Panc1 (cell line): ENCODE data around the gene IL1R2. TPM values are rescaled to one million over a fixed set of nuclear protein-coding genes. Genes with fewer than 3 reads are reported as not detected.

Experiments used
- ATAC-seq: fragments of 200-7000 bp; cut with Tn5 transposase; 2 replicates; pipeline ENCODE4 v1.9.1; 2020; ENCODE audit warnings: mild to moderate bottlenecking, moderate library complexity
- BruUV-seq: library from RNA; stranded (reverse); fragments of 400-500 nt; replicated peaks from 2 replicates; lab custom pipeline; 2021; lab: Mats Ljungman, UMichigan
- CTCF ChIA-PET: fragments of 300-600 bp; sonication (Branson Sonifier 250); formaldehyde crosslinking; loops from one replicate; lab custom pipeline; 2022; ENCODE audit warnings: antibody characterized with exemption; lab: Charles Lee
- POLR2A ChIA-PET: fragments of 300-600 bp; sonication (Branson Sonifier 250); formaldehyde crosslinking; loops from one replicate; lab custom pipeline; 2022; ENCODE audit warnings: antibody characterized with exemption; lab: Charles Lee
- DNase-seq: peaks from one replicate; pipeline ENCODE4 v3.0.0-alpha.2; 2010; ENCODE audit warnings: low read depth, low spot score
- H3K27ac ChIP-seq: 2 replicates; pipeline ENCODE4 v1.5.1; 2011; ENCODE audit warnings: mild to moderate bottlenecking, low read length, inconsistent platforms
- H3K27me3 ChIP-seq: fragments of 200-500 bp; sonication (Bioruptor generic); 2 replicates; pipeline ENCODE4 v1.6.0; 2014; ENCODE audit warnings: low read length, inconsistent platforms; ENCODE audit not compliant: control insufficient read depth, insufficient read depth
- H3K36me3 ChIP-seq: fragments of 200-500 bp; sonication (Bioruptor generic); 2 replicates; pipeline ENCODE4 v1.5.1; 2014; ENCODE audit warnings: inconsistent platforms, mild to moderate bottlenecking, low read length, moderate library complexity; ENCODE audit not compliant: control insufficient read depth, insufficient read depth
- H3K4me1 ChIP-seq: 2 replicates; pipeline ENCODE4 v1.5.1; 2011; ENCODE audit warnings: inconsistent platforms, mild to moderate bottlenecking, low read length, moderate library complexity; ENCODE audit not compliant: control insufficient read depth, insufficient read depth
- H3K4me3 ChIP-seq, 2 experiments: 2 replicates each; pipeline ENCODE4 v1.5.1; 2011 to 2012; ENCODE audit warnings: low read depth in 2 of 2, low read length in 2 of 2, mild to moderate bottlenecking in 2 of 2, inconsistent platforms in 1 of 2, moderate library complexity in 1 of 2
- H3K9me3 ChIP-seq: fragments of 200-500 bp; sonication (Bioruptor generic); 2 replicates; pipeline ENCODE4 v1.5.1; 2014; ENCODE audit warnings: low read depth, mild to moderate bottlenecking, inconsistent platforms, low read length, moderate library complexity; ENCODE audit not compliant: control insufficient read depth, insufficient read depth
- POLR2AphosphoS5 ChIP-seq: IDR thresholded peaks from 2 replicates; pipeline ENCODE4 v1.6.1; 2012; ENCODE audit warnings: mild to moderate bottlenecking, low read depth, low read length, moderate library complexity
- SIN3A ChIP-seq: IDR thresholded peaks from 2 replicates; pipeline ENCODE4 v1.6.1; 2012; ENCODE audit warnings: low read depth, mild to moderate bottlenecking, low read length, moderate library complexity, borderline replicate concordance; ENCODE audit not compliant: insufficient read depth
- TCF7L2 ChIP-seq: IDR thresholded peaks from 2 replicates; pipeline ENCODE4 v1.6.1; 2011; ENCODE audit warnings: mild to moderate bottlenecking, low read depth, low read length, inconsistent platforms
- in situ Hi-C: cut with HindIII; loops from 2 replicates; pipeline ENCODE4 v1.10.0; 2016; ENCODE audit warnings: low sequenced_read_pairs, low pct_unique_long_range_greater_than_20kb
- intact Hi-C: fragments of 100-400 bp; cut with micrococcal nuclease; formaldehyde crosslinking; loops from one replicate; pipeline ENCODE4 v1.10.0; 2022; ENCODE audit not compliant: unreplicated experiment
- total RNA-seq: library from RNA; stranded (reverse); gene quantifications from one replicate; pipeline ENCODE4 v1.2.1, GENCODE V29; 2021; ENCODE audit not compliant: unreplicated experiment
- TF ChIP-seq, protein P1 (sequence below), 2 experiments: IDR thresholded peaks; 2 replicates each; pipeline ENCODE4 v1.6.1; 2011 to 2012; ENCODE audit warnings: low read depth in 2 of 2, control low read depth in 1 of 2, low read length in 1 of 2, mild to moderate bottlenecking in 1 of 2, moderate library complexity in 1 of 2; ENCODE audit not compliant: insufficient read depth in 1 of 2
- TF ChIP-seq, protein P2 (sequence below): fragments of 450-650 bp; IDR thresholded peaks from 2 replicates; pipeline ENCODE4 v1.5.1; 2017; ENCODE audit warnings: mild to moderate bottlenecking

The IL1R2 gene
- total RNA-seq, 1 experiment from 2014 or later: 0.15 TPM

DNA sequence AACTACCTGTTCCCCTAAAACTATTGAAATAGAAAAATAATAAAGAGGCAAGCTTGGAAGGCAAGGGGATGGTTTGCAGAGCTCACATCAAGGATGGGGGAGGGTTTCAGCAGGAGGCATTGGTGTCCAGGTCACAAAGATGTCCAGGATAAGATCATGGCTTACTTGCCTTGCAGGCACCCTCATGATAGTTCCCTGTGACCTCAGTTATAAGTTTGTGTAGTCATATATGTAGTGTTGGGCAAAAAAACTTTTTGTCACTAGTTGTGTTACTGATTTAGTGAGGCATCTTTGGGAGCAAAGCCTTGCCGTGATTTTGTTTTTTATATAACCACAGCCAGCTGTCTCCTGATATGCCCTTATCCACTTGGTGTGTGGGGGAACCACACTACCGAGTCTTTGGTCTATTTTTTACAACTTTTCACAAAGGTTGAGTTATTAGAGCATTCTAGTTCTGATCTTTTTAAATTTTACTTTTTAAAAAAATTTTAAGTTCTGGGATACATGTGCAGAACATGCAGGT is 53.3 kb downstream of the IL1R2 start:
- no peak overlapping the region for H3K27ac ChIP-seq
- BruUV-seq: no TSS peak
- DNase-seq (no peak), ATAC-seq (no peak)
- no peaks in the 10 kb centered on the region for H3K4me1 ChIP-seq
- TF ChIP-seq POLR2AphosphoS5 (no peak), TCF7L2 (no peak), SIN3A (no peak)
- TF ChIP-seq, protein P1, sequence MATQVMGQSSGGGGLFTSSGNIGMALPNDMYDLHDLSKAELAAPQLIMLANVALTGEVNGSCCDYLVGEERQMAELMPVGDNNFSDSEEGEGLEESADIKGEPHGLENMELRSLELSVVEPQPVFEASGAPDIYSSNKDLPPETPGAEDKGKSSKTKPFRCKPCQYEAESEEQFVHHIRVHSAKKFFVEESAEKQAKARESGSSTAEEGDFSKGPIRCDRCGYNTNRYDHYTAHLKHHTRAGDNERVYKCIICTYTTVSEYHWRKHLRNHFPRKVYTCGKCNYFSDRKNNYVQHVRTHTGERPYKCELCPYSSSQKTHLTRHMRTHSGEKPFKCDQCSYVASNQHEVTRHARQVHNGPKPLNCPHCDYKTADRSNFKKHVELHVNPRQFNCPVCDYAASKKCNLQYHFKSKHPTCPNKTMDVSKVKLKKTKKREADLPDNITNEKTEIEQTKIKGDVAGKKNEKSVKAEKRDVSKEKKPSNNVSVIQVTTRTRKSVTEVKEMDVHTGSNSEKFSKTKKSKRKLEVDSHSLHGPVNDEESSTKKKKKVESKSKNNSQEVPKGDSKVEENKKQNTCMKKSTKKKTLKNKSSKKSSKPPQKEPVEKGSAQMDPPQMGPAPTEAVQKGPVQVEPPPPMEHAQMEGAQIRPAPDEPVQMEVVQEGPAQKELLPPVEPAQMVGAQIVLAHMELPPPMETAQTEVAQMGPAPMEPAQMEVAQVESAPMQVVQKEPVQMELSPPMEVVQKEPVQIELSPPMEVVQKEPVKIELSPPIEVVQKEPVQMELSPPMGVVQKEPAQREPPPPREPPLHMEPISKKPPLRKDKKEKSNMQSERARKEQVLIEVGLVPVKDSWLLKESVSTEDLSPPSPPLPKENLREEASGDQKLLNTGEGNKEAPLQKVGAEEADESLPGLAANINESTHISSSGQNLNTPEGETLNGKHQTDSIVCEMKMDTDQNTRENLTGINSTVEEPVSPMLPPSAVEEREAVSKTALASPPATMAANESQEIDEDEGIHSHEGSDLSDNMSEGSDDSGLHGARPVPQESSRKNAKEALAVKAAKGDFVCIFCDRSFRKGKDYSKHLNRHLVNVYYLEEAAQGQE (IDR thresholded peaks at IDR 0.05; ENCODE audit: insufficient read depth in 1 of 2, low read depth in 2 of 2, low read length in 1 of 2): no peak
- TF ChIP-seq, protein P2, sequence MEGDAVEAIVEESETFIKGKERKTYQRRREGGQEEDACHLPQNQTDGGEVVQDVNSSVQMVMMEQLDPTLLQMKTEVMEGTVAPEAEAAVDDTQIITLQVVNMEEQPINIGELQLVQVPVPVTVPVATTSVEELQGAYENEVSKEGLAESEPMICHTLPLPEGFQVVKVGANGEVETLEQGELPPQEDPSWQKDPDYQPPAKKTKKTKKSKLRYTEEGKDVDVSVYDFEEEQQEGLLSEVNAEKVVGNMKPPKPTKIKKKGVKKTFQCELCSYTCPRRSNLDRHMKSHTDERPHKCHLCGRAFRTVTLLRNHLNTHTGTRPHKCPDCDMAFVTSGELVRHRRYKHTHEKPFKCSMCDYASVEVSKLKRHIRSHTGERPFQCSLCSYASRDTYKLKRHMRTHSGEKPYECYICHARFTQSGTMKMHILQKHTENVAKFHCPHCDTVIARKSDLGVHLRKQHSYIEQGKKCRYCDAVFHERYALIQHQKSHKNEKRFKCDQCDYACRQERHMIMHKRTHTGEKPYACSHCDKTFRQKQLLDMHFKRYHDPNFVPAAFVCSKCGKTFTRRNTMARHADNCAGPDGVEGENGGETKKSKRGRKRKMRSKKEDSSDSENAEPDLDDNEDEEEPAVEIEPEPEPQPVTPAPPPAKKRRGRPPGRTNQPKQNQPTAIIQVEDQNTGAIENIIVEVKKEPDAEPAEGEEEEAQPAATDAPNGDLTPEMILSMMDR: no peak
- peaks cover 9% of the 10 kb centered on the region; the same call in 1 of the 2 replicates for H3K27me3 ChIP-seq
- ChIA-PET POLR2A (no interaction called here), CTCF (no interaction called here)
- H3K4me3 ChIP-seq: no peak overlapping the region
- H3K36me3 ChIP-seq: no peaks in the 10 kb centered on the region
- no peaks in the 10 kb centered on the region for H3K9me3 ChIP-seq
- in situ Hi-C loops: no loop called here
- intact Hi-C loops: no loop called here

DNA sequence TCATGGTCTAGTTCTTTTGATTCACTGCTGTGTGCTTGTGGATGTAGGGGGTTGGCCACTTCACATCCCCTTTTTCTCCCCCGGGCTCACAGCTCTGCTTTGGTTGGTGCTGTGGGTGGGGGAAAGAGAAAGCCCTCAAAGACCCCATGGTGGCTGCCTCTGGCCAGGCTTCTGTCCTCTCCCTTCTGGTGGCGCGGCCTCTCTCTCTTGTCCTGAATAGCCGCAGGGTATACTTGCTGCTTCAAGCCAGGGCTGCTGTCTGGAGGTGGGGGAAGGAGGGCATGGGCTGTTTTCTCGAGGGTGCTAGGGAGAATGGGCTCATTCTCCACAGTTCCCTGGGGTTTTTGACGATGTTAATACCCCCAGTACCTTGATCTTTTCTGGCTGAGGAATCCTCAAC is 53.9 kb downstream of the IL1R2 start:
- Histone ChIP-seq H3K27ac (no peak overlapping the region), H3K4me1 (no peaks in the 10 kb centered on the region), H3K9me3 (no peaks in the 10 kb centered on the region), H3K4me3 (no peak overlapping the region), H3K36me3 (no peaks in the 10 kb centered on the region), H3K27me3 (peaks cover 9% of the 10 kb centered on the region; the same call in 1 of the 2 replicates)
- CTCF ChIA-PET: no interaction called here
- intact Hi-C loops: no loop called here
- no peak for ATAC-seq
- TF ChIP-seq, protein P2: no peak
- BruUV-seq: no TSS peak
- POLR2A ChIA-PET: no interaction called here
- in situ Hi-C loops: no loop called here
- DNase-seq: no peak
